Cardiac muscle cell (in vitro differentiated cells and primary cell): ENCODE data around the gene SEMA4D. TPM values are rescaled to one million over a fixed set of nuclear protein-coding genes. Genes with fewer than 3 reads are reported as not detected.

ENCODE experiments used
- DNase-seq, 2 donors: peaks; one replicate each; pipeline versions ENCODE4 v3.0.0 to v3.0.0-alpha.2; 2010 to 2017; ENCODE audit warnings: low read depth in 1 of 2, low spot score in 1 of 2
- H3K27ac ChIP-seq: fragments of 200-600 bp; sonication (generic); 2 replicates; pipeline ENCODE4 v1.5.1; 2016
- H3K27me3 ChIP-seq: fragments of 200-600 bp; sonication (generic); 2 replicates; pipeline ENCODE4 v1.6.0; 2016; ENCODE audit warnings: control low read depth
- H3K36me3 ChIP-seq: fragments of 200-600 bp; sonication (generic); 2 replicates; pipeline ENCODE4 v1.5.1; 2016; ENCODE audit warnings: control low read depth
- H3K4me1 ChIP-seq: fragments of 200-600 bp; sonication (generic); 2 replicates; pipeline ENCODE4 v1.8.1; 2017; ENCODE audit warnings: low read depth, mild to moderate bottlenecking, mixed run types
- H3K4me3 ChIP-seq: fragments of 200-600 bp; sonication (generic); 2 replicates; pipeline ENCODE4 v1.5.1; 2016; ENCODE audit warnings: mild to moderate bottlenecking
- H3K9me3 ChIP-seq: fragments of 200-600 bp; sonication (generic); 2 replicates; pipeline ENCODE4 v1.5.1; 2017; ENCODE audit warnings: low read depth, mild to moderate bottlenecking, control low read depth
- CTCF ChIP-seq: IDR thresholded peaks from 2 replicates; pipeline ENCODE4 v1.5.1; 2012; ENCODE audit warnings: low read depth, mild to moderate bottlenecking, low read length
- polyA plus RNA-seq: library from polyadenylated mRNA; unstranded; fragments of >200 nt; fragmentation: Nextera tagmentation; extraction: Ambion mirVana; gene quantifications from 2 replicates; pipeline ENCODE4 v1.2.1, GENCODE V29; 2016
- total RNA-seq: library from RNA; depleted of rRNA; stranded (reverse); fragments of >200 nt; gene quantifications from 2 replicates; pipeline ENCODE4 v1.2.3, GENCODE V29; 2016

SEMA4D gene
- total and polyA plus RNA-seq, 2 experiments from 2014 or later: 16.5 to 34.2 TPM

GRCh38 chr9:89413963-89414638, 83.8 kb downstream of the SEMA4D start:
- Histone ChIP-seq H3K27ac (no peak overlapping the region), H3K4me1 (peaks cover 9% of the 10 kb centered on the region)
- no peak for TF ChIP-seq CTCF

GRCh38 chr9:89412951-89413350, 85.0 kb downstream of the SEMA4D start:
- no peaks in the 10 kb centered on the region for H3K36me3 ChIP-seq
- no peaks in the 10 kb centered on the region for H3K27me3 ChIP-seq
- DNase-seq: no peak
- no peak overlapping the region for H3K4me3 ChIP-seq
- no peaks in the 10 kb centered on the region for H3K9me3 ChIP-seq
- no peak for TF ChIP-seq CTCF
- no peak overlapping the region for H3K27ac ChIP-seq
- H3K4me1 ChIP-seq: peaks cover 11% of the 10 kb centered on the region

More at GRCh38 chr9:89413963-89414638, 83.8 kb downstream of the SEMA4D start:
- no peaks in the 10 kb centered on the region for H3K9me3 ChIP-seq
- no peak for DNase-seq
- no peaks in the 10 kb centered on the region for H3K27me3 ChIP-seq
- no peak overlapping the region for H3K4me3 ChIP-seq
- no peaks in the 10 kb centered on the region for H3K36me3 ChIP-seq

- DNase-seq: no peak
- H3K4me1 ChIP-seq: peaks cover 13% of the 10 kb centered on the region
- H3K9me3 ChIP-seq: no peaks in the 10 kb centered on the region
- H3K4me3 ChIP-seq: no peak overlapping the region
- H3K36me3 ChIP-seq: no peaks in the 10 kb centered on the region
- TF ChIP-seq CTCF: no peak
- no peaks in the 10 kb centered on the region for H3K27me3 ChIP-seq
- no peak overlapping the region for H3K27ac ChIP-seq
These were observed 85.4 kb downstream of the SEMA4D start for GRCh38 chr9:89412541-89412940.

DNA sequence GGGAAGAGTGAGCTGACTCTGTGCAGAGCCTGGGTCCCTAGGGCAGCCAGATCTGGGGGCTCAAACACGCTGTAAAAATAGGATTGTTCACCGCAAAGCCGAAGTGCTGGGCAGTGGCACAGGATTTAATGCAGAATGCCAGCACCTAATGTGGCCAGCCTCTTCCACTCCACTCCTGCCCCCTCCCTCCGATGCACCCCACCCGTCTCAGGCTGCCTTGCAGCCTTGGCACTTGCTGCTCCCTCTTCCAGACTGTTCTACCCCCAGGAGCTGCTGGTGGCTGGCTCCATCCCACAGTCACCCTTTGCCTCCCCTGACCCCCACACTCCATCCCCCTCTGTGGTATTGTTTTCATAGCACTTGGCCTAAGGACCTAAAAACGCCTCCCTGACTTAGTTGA, 86.2 kb downstream of the SEMA4D start:
- peaks cover 13% of the 10 kb centered on the region for H3K4me1 ChIP-seq
- TF ChIP-seq CTCF: no peak
- no peaks in the 10 kb centered on the region for H3K9me3 ChIP-seq
- no peak for DNase-seq
- no peak overlapping the region for H3K27ac ChIP-seq
- no peak overlapping the region for H3K4me3 ChIP-seq
- no peaks in the 10 kb centered on the region for H3K36me3 ChIP-seq
- H3K27me3 ChIP-seq: no peaks in the 10 kb centered on the region

GRCh38 chr9:89410641-89411350, 87.1 kb downstream of the SEMA4D start:
- H3K27ac ChIP-seq: no peak overlapping the region
- H3K4me3 ChIP-seq: no peak overlapping the region
- peaks cover 13% of the 10 kb centered on the region for H3K4me1 ChIP-seq
- no peak for DNase-seq
- H3K27me3 ChIP-seq: no peaks in the 10 kb centered on the region
- TF ChIP-seq CTCF: no peak
- H3K9me3 ChIP-seq: no peaks in the 10 kb centered on the region
- H3K36me3 ChIP-seq: no peaks in the 10 kb centered on the region
